SK-N-MC (cell line): ENCODE results near the gene FAM81B.

ENCODE experiments used
- EZH2 ChIP-seq: fragments of 200-600 bp; sonication (generic); IDR thresholded peaks from one replicate; pipeline ENCODE4 v1.6.1; 2017; ENCODE audit warnings: antibody characterized with exemption
- FOXP2 ChIP-seq: optimal IDR thresholded peaks from 2 replicates; pipeline ENCODE3; 2011; ENCODE audit warnings: mild to moderate bottlenecking, moderate library complexity; ENCODE audit not compliant: insufficient read depth; ENCODE audit errors: extremely low read length, control extremely low read depth
- POLR2AphosphoS5 ChIP-seq: IDR thresholded peaks from 2 replicates; pipeline ENCODE4 v1.6.1; 2012; ENCODE audit warnings: mild to moderate bottlenecking, low read depth, low read length, borderline replicate concordance

DNA sequence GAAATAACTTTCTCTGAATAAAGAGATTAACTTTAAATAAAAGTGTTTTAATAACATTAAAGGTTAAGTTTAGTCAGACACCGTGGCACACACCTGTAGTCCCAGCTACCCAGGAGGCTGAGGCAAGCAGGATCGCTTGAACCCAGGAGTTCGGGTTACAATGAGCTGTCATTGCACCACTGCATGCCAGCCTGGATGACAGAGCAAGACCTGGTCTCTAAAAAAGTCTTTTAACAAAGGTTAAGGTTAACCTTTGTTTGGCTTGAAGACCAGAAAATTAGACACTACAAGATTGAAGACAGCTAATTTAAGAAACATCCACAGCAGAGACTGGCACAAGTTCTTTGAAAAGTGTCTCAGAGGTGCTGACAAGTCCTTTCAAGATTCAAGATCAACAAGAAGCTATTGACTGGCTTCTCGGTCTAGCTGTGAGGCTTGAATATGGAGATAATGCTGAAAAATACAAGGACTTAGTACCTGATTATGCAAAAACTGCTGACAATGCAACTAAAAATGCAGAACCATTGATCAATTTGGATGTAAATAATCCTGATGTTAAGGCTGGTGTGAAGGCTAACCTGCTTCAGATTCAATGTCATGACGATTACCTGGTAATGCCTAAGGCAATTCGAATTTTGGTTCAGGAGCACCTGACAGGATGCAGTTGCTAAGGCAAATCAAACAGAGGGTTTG is 48.8 kb downstream of the FAM81B start:
- TF ChIP-seq POLR2AphosphoS5 (no peak), EZH2 (no peak), FOXP2 (no peak)
